Measurements from ENCODE around the gene PIK3R1. TPM values are rescaled to one million over a fixed set of nuclear protein-coding genes. Genes with fewer than 3 reads are reported as not detected.

Gene PIK3R1
- total RNA-seq, 4 donors from 2014 or later = 101 to 358 (median 190) TPM

- Histone ChIP-seq H3K27me3 (no peaks in the 10 kb centered on the region), H3K4me3 (no peak overlapping the region), H3K9me3 (no peaks in the 10 kb centered on the region), H3K36me3 (no peaks in the 10 kb centered on the region), H3K4me1 (no peaks in the 10 kb centered on the region), H3K27ac (no peak overlapping the region)
- no peak for DNase-seq
- intact Hi-C loops (cut with DNase I; ENCODE audit: low total_unique reads) = no loop called here
- no peak for TF ChIP-seq CTCF (IDR thresholded peaks at IDR 0.05)
- TF ChIP-seq POLR2A (IDR thresholded peaks at IDR 0.05) = no peak
Observed at GRCh38 chr5:68350176-68350575, 134.6 kb downstream of the PIK3R1 start.
